22Rv1 (cell line): ENCODE results near the gene ZNF385A.
A peak's percentile ranks its signal among the peaks of the same experiment; 100 is the strongest.

ENCODE experiments used
- H3K27ac ChIP-seq: fragments of 450-650 bp; 2 replicates; pipeline ENCODE4 v1.5.1; 2017
- CTCF ChIP-seq: fragments of 450-650 bp; IDR thresholded peaks from 2 replicates; pipeline ENCODE4 v1.5.1; 2017; ENCODE audit warnings: mild to moderate bottlenecking
- ZFX ChIP-seq: fragments of 450-650 bp; IDR thresholded peaks from 2 replicates; pipeline ENCODE4 v1.6.1; 2017; ENCODE audit warnings: antibody characterized with exemption, borderline replicate concordance

Gene ZNF385A, protein sequence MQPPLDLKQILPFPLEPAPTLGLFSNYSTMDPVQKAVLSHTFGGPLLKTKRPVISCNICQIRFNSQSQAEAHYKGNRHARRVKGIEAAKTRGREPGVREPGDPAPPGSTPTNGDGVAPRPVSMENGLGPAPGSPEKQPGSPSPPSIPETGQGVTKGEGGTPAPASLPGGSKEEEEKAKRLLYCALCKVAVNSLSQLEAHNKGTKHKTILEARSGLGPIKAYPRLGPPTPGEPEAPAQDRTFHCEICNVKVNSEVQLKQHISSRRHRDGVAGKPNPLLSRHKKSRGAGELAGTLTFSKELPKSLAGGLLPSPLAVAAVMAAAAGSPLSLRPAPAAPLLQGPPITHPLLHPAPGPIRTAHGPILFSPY

DNA sequence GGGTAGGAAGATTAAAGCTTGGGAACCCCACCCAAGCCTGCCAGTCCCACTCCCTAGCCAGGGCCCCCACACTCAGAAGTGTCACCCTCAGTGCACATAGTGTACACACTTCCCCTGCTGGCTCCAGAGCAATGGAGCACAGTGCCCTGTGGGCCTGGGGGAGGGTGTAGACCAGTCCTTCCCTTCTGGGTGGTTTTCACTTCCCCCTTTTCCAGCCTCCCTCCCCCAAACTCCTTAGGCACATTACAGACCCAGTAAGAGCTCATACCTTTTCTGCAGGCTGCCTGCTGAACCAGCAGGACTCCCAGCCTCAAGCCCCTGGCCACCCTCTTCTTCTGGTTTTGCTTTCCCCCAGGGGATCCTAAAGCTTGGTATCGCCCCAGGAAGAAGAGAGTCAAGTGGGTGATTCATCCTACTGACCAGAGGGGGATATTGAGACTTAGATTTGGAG lies at the start of gene ZNF385A:
TSS of gene ZNF385A (minus strand) at position 143 of the 451 bp plus-strand sequence. CDS start 219 bp downstream, outside the sequence.
- TF ChIP-seq ZFX: no peak
- peak within 1 kb of the TSS; percentile 99 for H3K27ac ChIP-seq

GRCh38 chr12:54432815-54433164 lies 48.3 kb upstream of the ZNF385A start:
- no peak overlapping the region for H3K27ac ChIP-seq
- TF ChIP-seq ZFX (no peak), CTCF (no peak)

DNA sequence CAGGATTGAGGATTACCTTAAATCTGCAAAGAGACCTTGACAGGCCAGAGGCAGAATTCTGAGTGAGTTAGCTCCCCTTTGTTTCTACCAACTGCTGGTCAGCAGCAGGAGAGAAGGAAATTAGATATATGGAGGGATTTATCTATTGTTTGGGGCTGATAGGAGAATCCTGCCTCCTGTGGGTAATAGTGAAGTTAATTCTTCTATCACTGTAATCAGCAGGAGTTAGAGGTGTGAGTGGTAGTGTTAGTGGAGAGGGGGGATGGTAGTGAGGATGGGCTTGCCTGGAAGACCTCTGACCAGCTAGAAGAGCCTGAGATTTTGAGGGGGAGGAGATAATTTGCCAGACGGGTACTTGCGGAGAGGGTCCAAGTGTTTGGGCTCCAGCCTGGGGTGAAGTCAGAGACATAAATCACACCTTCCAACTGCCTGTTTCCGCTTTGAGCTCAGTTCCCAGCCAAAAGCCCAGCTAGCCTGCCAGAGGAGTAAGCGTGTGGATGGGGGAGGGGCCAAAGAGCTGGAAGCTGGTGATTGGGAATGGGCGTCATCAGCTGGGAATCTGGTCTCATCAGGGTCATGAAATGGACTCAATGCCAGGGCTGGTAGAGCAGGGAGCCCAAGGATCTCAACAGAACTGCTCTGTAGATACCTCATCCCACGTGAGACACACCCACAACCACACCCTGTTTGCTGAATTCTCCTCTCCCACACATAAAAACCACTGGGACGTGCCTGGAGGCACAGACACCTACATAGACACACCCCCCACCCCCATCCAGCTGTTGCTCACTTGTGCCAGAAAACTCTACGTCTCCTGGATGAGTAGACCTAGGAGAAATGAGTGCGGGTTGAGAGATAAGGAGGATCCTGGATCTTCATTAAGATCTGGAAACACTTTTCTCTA lies 47.6 kb upstream of the ZNF385A start:
- H3K27ac ChIP-seq: no peak overlapping the region
- TF ChIP-seq CTCF: no peak
- no peak for TF ChIP-seq ZFX

DNA sequence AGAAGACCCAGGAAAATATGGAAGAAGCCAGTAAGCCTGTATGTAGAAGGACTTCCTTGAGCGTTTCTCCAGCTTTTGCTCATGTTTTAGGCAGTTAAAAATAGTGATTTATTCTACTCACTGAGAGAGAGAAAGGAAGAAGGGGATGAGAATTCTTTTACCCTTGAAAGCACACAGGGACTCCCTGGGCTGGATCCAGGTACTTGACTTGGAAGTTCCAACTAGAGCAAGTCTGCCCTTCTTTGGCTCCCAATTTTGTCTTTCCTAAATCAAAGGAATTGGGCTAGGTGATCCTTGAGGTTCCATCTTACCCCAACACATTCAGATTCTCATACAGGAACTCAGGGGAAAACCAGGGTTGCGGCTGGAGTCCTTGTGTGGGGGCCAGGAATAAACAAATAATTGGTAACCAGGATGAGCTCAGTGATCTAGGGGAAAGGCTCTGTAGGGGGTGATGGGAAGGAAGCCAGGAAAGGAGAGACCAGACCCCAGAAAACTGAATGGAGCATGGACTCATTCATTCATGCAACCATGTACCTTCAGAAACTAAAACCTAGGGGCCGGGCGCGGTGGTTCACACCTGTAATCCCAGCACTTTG lies 46.0 kb upstream of the ZNF385A start:
- H3K27ac ChIP-seq: no peak overlapping the region
- no peak for TF ChIP-seq CTCF
- no peak for TF ChIP-seq ZFX

DNA sequence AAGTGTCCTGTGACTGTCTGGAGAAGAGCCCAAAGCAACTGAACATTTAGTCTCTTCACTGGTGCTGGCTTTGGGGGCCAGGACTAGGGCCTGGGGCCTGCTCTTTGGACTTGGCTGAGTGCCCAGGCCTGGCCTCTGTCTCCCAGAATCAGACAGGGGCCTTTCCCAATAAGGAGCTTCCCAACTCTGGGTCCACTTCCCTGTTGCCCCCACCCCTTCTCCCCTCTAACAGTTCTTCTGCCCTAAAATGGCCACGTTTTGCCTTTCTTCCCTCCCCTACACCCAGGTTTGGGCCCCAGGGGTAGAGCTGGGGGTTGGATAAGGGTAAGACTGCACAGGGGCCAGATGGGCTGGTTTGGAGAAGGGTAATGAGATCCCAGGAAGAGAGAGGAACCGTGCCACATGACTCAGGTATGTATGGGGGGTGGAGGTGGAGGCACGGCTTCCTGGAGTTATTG lies 44.5 kb upstream of the ZNF385A start:
- no peak overlapping the region for H3K27ac ChIP-seq
- TF ChIP-seq CTCF: no peak
- TF ChIP-seq ZFX: no peak

- H3K27ac ChIP-seq: no peak overlapping the region
- TF ChIP-seq CTCF (no peak), ZFX (no peak)
Measured at GRCh38 chr12:54428050-54429013, 43.8 kb upstream of the ZNF385A start.
